HG02852 (cell line): ENCODE data around the gene PRKAR1B.
"Not testable (repeated sequence)": the region's sequence is repeated elsewhere in the genome, so short reads cannot be mapped to it uniquely, and the experiment has no call there.

ENCODE experiments used
- ATAC-seq: cut with Tn5 transposase; IDR thresholded peaks from one replicate; pipeline ENCODE4 v1.9.1; 2021; ENCODE audit warnings: mild to moderate bottlenecking, moderate library complexity; ENCODE audit not compliant: unreplicated experiment

Gene PRKAR1B

GRCh38 chr7:628826-629225, 98.3 kb downstream of the PRKAR1B start:
- no peak for ATAC-seq

- ATAC-seq = no peak
Observed at GRCh38 chr7:628402-628763, 98.7 kb downstream of the PRKAR1B start.

- no peak for ATAC-seq
Observed at GRCh38 chr7:627661-628401, 99.2 kb downstream of the PRKAR1B start.

DNA sequence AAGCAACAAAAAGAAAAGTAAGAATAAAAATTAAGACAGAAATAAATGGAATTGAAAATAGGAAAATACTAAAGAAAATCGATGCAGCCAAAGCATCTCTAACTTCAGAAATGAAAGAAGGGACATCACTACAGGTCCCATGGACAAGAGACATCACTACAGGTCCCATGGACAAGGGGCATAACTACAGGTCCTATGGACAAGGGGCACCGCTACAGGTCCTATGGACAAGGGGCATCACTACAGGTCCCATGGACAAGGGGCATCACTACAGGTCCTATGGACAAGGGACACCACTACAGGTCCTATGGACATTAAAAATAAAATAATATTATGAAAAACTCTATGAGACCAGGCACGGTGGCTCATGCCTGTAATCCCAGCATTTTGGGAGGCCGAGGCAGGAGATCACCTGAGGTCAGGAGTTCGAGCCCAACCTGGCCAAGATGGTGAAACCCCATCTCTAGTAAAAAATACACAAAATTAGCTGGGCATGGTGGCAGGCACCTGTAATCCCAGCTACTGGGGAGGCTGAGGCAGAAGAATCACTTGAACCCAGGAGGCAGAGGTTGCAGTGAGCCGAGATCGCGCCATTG, 101.6 kb downstream of the PRKAR1B start:
- ATAC-seq = no peak

- ATAC-seq = no peak
Observed at GRCh38 chr7:623464-623863, 103.6 kb downstream of the PRKAR1B start.

DNA sequence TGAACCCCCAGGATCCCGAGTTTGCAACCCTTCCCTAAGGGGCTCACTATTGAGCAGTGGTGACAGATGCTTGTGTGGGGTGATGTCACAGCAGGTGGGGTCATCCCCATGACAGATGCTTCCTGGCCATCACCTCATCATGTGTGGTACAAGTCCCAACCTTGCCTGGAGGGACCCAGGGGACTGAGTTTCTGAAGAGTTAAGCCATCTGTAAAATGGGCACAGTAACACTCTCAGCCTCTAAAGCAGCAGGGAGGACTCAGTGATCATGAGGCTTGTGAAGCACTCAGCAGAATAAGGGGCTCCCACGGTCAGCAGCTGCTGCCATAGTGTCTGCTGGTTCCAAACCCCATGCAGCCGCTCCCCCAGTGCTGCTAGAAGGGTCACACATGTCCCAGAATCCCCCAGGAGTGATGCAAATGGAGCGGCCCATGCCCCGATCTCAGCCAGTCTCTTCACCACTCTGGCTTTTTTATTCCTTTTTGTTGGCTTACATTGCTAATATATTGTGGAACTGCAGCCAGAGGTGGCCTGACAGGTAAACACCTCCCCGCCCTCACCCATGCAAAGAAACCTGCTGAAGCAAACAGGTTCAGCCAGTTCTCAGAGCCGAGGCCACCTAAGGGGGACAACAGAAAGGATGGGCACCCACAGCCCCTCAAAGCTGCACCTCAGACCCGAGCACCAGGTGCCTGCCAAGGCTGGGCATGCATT, 105.4 kb downstream of the PRKAR1B start:
- no peak for ATAC-seq

DNA sequence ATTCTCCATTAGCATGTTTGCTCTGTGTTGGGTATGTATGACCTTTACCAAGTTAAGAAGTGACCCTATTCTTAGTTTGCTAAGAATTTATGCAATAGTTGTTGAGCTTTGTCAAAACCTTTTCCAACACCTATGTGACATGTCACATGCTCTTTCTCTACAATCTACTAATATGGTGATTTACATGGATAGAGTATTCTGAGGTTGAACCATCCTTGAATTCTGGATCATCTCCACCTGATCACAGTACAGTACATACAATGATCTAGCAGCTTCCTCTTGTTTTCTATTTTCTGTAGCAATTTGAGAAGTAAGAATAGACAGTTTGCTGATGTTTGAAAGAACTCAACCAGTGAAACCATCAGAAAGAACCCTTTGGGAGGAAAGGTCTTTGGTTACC, 106.2 kb downstream of the PRKAR1B start:
- no peak for ATAC-seq

DNA sequence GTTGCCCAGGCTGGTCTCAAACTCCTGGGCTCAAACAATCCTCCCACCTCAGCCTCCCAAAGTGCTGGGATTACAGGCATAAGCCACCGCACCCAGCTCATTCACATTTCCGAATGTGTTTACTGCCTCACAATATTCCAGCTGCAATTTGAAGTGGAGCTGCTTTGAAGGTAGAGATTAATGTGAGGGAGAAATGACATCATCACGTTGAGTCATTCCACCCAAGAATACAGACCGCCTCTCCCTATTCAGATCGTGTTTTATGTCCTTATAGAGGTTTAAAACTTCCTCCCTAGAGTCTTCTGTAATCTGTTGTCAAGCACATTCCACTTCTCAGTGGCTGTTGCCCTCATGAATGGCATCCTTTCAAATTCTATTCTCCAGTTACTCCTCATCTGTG, 107.0 kb downstream of the PRKAR1B start:
- ATAC-seq = no peak

- ATAC-seq = no peak
Observed at GRCh38 chr7:619368-619840, 107.7 kb downstream of the PRKAR1B start.

DNA sequence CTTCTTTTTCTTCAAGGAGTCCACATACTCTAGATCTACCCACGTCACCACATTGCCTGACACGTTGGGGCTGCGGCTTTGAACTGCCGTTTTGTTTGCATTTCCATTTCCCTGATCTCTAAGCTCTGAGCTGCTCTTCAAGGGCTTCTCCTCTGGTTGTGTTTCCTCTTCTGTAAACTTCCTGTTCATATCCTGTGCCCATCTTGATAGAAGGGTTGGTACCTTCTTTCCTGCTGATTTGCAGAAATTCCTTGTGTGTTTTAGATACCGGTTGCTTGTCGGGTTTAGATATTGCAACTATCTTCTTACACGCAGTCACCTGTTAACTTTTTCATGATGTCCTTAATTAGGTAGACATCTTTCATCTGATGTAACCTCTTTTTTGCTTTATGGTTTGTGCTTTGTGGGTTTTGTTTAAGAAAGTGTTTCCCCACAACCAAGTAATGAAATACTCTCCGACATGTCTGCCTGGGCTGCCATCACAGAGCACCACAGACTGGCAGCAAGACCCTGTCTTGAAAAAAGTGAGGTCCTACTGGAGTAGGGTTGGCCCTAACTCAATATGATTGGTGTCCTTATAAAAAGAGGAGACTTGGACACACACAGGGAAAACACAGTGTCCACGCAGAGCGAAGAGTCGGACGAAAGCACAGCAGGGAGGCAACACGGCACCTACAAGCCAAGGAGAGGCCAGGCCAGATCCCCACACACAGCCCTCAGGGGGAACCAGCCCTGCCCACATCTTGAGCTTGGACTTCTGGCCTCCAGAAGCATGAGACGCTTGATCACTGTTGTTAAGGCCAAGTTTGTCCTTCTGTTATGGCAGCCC, 108.3 kb downstream of the PRKAR1B start:
- ATAC-seq = no peak

- ATAC-seq = no peak
Observed at GRCh38 chr7:617614-618538, 109.2 kb downstream of the PRKAR1B start.

- no peak for ATAC-seq
Observed at GRCh38 chr7:613442-614140, 113.5 kb downstream of the PRKAR1B start.

- not testable (repeated sequence) for ATAC-seq
Observed at GRCh38 chr7:611837-612236, 115.2 kb downstream of the PRKAR1B start.

DNA sequence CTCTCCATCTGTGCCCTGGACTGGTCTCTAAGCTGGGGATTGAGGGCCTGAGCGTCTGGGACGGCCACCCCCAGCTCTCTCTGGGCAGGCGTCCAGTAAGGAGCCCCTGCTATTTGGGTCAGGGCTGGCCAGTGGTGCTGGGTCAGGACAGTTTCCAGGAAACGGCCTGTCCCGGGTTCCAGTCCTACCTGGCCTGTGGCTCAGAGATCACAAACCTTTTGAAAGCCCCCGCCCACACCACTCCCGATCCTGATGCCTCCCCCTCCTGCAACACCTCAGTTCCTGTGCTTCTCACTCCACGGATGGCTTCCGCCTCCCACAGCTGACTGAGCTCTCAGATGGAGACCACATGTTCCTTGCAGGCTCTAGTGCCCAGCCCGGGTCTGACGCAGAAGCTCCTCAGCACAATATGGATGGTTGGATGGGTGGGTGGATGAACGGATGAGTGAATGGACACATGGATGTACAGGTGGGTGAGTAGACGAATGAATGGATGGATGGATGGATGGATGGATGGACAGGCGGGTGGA, 115.7 kb downstream of the PRKAR1B start:
- no peak for ATAC-seq

- no peak for ATAC-seq
Observed at GRCh38 chr7:610531-611280, 116.4 kb downstream of the PRKAR1B start.

DNA sequence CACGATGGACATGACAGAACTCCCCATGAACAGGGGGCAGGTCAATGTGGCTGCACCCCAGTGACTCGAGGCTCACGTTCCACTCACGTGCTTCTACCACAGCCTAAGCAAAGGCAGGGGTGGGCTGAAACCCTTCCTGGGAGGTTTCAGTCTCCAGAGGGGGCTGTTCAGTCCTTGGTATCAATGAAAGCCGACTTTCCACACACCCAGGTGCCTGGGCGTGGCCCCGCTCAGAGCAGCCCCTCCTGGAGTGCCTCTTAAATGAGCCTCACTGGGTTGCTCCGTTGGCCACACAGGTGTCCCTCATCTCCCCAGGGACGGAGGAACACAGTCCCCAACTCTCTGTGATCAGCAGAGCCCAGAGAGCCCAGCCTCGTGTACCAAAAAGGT, 116.9 kb downstream of the PRKAR1B start:
- ATAC-seq = no peak

DNA sequence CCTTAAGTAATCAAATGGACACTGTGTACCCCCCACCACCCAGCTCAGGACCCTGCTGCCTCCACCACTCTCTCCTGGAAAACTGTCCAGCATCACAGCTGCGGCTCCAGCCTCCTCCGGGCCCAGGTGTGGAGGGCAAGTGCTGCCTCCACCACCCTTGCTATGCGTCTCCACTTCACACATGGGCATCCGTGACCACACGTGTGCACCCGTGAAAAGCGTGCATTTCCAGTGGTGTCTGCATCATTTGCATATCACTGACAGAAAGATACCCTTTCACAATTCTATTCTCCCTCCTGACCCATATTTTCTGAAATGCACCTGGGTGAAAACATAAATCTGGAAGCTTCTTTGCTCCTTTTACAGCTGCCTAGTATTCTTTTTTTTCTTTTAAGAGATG, 117.7 kb downstream of the PRKAR1B start:
- ATAC-seq = no peak

GRCh38 chr7:608954-609353, 118.1 kb downstream of the PRKAR1B start:
- ATAC-seq = no peak

DNA sequence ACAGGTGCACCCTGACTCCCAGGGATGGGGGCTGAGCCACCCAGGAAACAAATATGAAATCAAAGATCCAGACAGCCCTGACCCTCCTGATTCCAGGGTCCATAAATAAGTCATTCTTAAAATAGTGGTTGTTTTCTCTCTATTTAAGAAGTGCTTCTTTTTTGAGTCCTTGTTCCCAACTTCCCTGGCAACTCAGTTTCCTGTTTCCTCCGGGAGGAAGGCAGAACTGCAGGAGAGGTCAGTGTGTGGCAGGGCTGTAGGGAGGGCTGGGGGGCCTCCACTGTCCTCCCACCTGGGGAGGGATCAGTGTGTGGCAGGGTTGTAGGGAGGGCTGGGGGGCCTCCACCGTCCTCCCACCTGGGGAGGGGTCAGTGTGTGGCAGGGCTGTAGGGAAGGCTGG, 118.7 kb downstream of the PRKAR1B start:
- no peak for ATAC-seq
